ENCODE results near the gene GRID1. TPM values are rescaled to one million over a fixed set of nuclear protein-coding genes. Genes with fewer than 3 reads are reported as not detected.
"Not testable (repeated sequence)": the region's sequence is repeated elsewhere in the genome, so short reads cannot be mapped to it uniquely, and the experiment has no call there.

GRID1 gene
- total RNA-seq, 1 experiment from 2014 or later, result not detected

- Histone ChIP-seq H3K4me1 (ENCODE audit: insufficient read depth, low read length) (no peaks in the 10 kb centered on the region), H3K27ac (ENCODE audit: low read length) (no peak overlapping the region), H3K36me3 (ENCODE audit: low read depth, low read length) (no peaks in the 10 kb centered on the region), H4K20me1 (ENCODE audit: low read length) (no peaks in the 10 kb centered on the region), H3K4me2 (ENCODE audit: low read length) (no peak overlapping the region), H3K9ac (ENCODE audit: low read length) (no peak overlapping the region), H2AFZ (ENCODE audit: low read length) (no peak overlapping the region), H3K79me2 (ENCODE audit: low read length) (no peaks in the 10 kb centered on the region), H3K9me3 (ENCODE audit: low read length) (no peaks in the 10 kb centered on the region), H3F3A (ENCODE audit: low read length, unreplicated experiment) (no peaks in the 10 kb centered on the region), H3K27me3 (ENCODE audit: low read length) (no peaks in the 10 kb centered on the region), H3K4me3 (ENCODE audit: low read length) (no peak overlapping the region), H3K9me2 (replicated peaks; ENCODE audit: low read length) (no peaks in the 10 kb centered on the region)
- TF ChIP-seq, protein P1, sequence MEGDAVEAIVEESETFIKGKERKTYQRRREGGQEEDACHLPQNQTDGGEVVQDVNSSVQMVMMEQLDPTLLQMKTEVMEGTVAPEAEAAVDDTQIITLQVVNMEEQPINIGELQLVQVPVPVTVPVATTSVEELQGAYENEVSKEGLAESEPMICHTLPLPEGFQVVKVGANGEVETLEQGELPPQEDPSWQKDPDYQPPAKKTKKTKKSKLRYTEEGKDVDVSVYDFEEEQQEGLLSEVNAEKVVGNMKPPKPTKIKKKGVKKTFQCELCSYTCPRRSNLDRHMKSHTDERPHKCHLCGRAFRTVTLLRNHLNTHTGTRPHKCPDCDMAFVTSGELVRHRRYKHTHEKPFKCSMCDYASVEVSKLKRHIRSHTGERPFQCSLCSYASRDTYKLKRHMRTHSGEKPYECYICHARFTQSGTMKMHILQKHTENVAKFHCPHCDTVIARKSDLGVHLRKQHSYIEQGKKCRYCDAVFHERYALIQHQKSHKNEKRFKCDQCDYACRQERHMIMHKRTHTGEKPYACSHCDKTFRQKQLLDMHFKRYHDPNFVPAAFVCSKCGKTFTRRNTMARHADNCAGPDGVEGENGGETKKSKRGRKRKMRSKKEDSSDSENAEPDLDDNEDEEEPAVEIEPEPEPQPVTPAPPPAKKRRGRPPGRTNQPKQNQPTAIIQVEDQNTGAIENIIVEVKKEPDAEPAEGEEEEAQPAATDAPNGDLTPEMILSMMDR (conservative IDR thresholded peaks at IDR 0.05; ENCODE audit: low read depth, low read length), result no peak
- no peak for TF ChIP-seq EZH2phosphoT487 (IDR thresholded peaks at IDR 0.05; ENCODE audit: borderline replicate concordance, low read length)
- TF ChIP-seq EZH2 (IDR thresholded peaks at IDR 0.05; ENCODE audit: low read length, unreplicated experiment), result no peak
- intact Hi-C loops (cut with micrococcal nuclease), result no loop called here
- POLR2A ChIA-PET (ENCODE audit: unreplicated experiment), result no interaction called here
- DNase-seq (no peak), ATAC-seq (no peak)
- CTCF ChIA-PET, result no interaction called here
- BruUV-seq (replicated peaks), result no TSS peak
Observed at GRCh38 chr10:85946713-85947326, 419.8 kb downstream of the GRID1 start.

GRCh38 chr10:85936161-85936560 is 430.4 kb downstream of the GRID1 start:
- no peak for ATAC-seq
- CTCF ChIA-PET, result no interaction called here

GRCh38 chr10:85934586-85934985 is 432.0 kb downstream of the GRID1 start:
- DNase-seq, result no peak
- intact Hi-C loops (cut with micrococcal nuclease), result no loop called here
- no peaks in the 10 kb centered on the region for H4K20me1 ChIP-seq (ENCODE audit: low read length)
- TF ChIP-seq, protein P1 (conservative IDR thresholded peaks at IDR 0.05; ENCODE audit: low read depth, low read length), result no peak
- no peak for TF ChIP-seq EZH2phosphoT487 (IDR thresholded peaks at IDR 0.05; ENCODE audit: borderline replicate concordance, low read length)
- no peak for TF ChIP-seq EZH2 (IDR thresholded peaks at IDR 0.05; ENCODE audit: low read length, unreplicated experiment)
- no peak overlapping the region for H3K4me3 ChIP-seq (ENCODE audit: low read length)
- BruUV-seq (replicated peaks), result no TSS peak
- no peak overlapping the region for H3K9ac ChIP-seq (ENCODE audit: low read length)
- no peaks in the 10 kb centered on the region for H3K27me3 ChIP-seq (ENCODE audit: low read length)
- CTCF ChIA-PET, result no interaction called here
- H2AFZ ChIP-seq (ENCODE audit: low read length), result no peak overlapping the region
- H3K9me3 ChIP-seq (ENCODE audit: low read length), result no peaks in the 10 kb centered on the region
- no peak overlapping the region for H3K27ac ChIP-seq (ENCODE audit: low read length)
- ATAC-seq, result no peak
- POLR2A ChIA-PET (ENCODE audit: unreplicated experiment), result no interaction called here
- no peaks in the 10 kb centered on the region for H3F3A ChIP-seq (ENCODE audit: low read length, unreplicated experiment)
- H3K9me2 ChIP-seq (replicated peaks; ENCODE audit: low read length), result no peaks in the 10 kb centered on the region
- no peak overlapping the region for H3K4me2 ChIP-seq (ENCODE audit: low read length)
- no peaks in the 10 kb centered on the region for H3K79me2 ChIP-seq (ENCODE audit: low read length)
- no peaks in the 10 kb centered on the region for H3K36me3 ChIP-seq (ENCODE audit: low read depth, low read length)
- no peaks in the 10 kb centered on the region for H3K4me1 ChIP-seq (ENCODE audit: insufficient read depth, low read length)

More at GRCh38 chr10:85936161-85936560, 430.4 kb downstream of the GRID1 start:
- TF ChIP-seq EZH2 (IDR thresholded peaks at IDR 0.05; ENCODE audit: low read length, unreplicated experiment) (no peak), EZH2phosphoT487 (IDR thresholded peaks at IDR 0.05; ENCODE audit: borderline replicate concordance, low read length) (no peak)
- TF ChIP-seq, protein P1 (conservative IDR thresholded peaks at IDR 0.05; ENCODE audit: low read depth, low read length), result no peak
- Histone ChIP-seq H4K20me1 (ENCODE audit: low read length) (no peaks in the 10 kb centered on the region), H3K9me2 (replicated peaks; ENCODE audit: low read length) (no peaks in the 10 kb centered on the region), H2AFZ (ENCODE audit: low read length) (no peak overlapping the region), H3K4me2 (ENCODE audit: low read length) (no peak overlapping the region), H3K4me1 (ENCODE audit: insufficient read depth, low read length) (no peaks in the 10 kb centered on the region), H3K27ac (ENCODE audit: low read length) (no peak overlapping the region), H3K9ac (ENCODE audit: low read length) (no peak overlapping the region), H3K4me3 (ENCODE audit: low read length) (no peak overlapping the region), H3K36me3 (ENCODE audit: low read depth, low read length) (no peaks in the 10 kb centered on the region), H3F3A (ENCODE audit: low read length, unreplicated experiment) (no peaks in the 10 kb centered on the region), H3K9me3 (ENCODE audit: low read length) (no peaks in the 10 kb centered on the region), H3K79me2 (ENCODE audit: low read length) (no peaks in the 10 kb centered on the region), H3K27me3 (ENCODE audit: low read length) (no peaks in the 10 kb centered on the region)
- DNase-seq, result no peak
- POLR2A ChIA-PET (ENCODE audit: unreplicated experiment), result no interaction called here
- intact Hi-C loops (cut with micrococcal nuclease), result no loop called here
- no TSS peak for BruUV-seq (replicated peaks)

DNA sequence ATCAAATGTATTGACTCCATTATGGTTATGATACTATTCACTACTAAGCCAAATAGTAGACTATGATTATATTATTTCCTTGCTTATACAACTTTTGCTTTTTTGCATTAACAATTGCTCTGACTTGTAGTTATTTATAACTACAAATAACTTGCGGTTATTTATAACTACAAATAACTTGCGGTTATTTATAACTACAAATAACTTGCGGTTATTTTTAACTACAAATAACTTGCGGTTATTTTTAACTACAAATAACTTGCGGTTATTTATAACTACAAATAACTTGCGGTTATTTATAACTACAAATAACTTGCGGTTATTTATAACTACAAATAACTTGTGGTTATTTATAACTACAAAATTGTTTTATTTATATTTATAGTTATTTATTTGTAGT is 436.6 kb downstream of the GRID1 start:
- H3K36me3 ChIP-seq (ENCODE audit: low read depth, low read length); H3K27ac ChIP-seq (ENCODE audit: low read length); H3K9ac ChIP-seq (ENCODE audit: low read length); H3K4me1 ChIP-seq (ENCODE audit: insufficient read depth, low read length); H3K9me2 ChIP-seq (replicated peaks; ENCODE audit: low read length); ATAC-seq; H3K4me2 ChIP-seq (ENCODE audit: low read length); H3K27me3 ChIP-seq (ENCODE audit: low read length); CTCF ChIA-PET; H3K79me2 ChIP-seq (ENCODE audit: low read length); POLR2A ChIA-PET (ENCODE audit: unreplicated experiment); DNase-seq; intact Hi-C loops (cut with micrococcal nuclease); H3K4me3 ChIP-seq (ENCODE audit: low read length); BruUV-seq (replicated peaks); H2AFZ ChIP-seq (ENCODE audit: low read length); H3F3A ChIP-seq (ENCODE audit: low read length, unreplicated experiment); H4K20me1 ChIP-seq (ENCODE audit: low read length); H3K9me3 ChIP-seq (ENCODE audit: low read length): not testable (repeated sequence)

All from PC-3 (cell line).